Naive thymus-derived CD8-positive, alpha-beta T cell (primary cell): ENCODE results near the gene ZNRF4. TPM values are rescaled to one million over a fixed set of nuclear protein-coding genes. Genes with fewer than 3 reads are reported as not detected.

Experiments used
- ATAC-seq, 2 donors: fragments of 150-1000 bp; cut with Tn5 transposase in 1 of 2; sonication (Bioruptor Pico), chemical (Tn5 transposase) in 1 of 2; 1 replicate in 1 of 2; 2 replicates in 1 of 2; pipeline ENCODE4 v1.10.0; 2021; ENCODE audit warnings: mild to moderate bottlenecking in 2 of 2, moderate library complexity in 2 of 2
- POLR2A ChIA-PET: fragments of 350-600 bp; sonication (Branson Sonifier 250); formaldehyde crosslinking; loops from one replicate; lab custom pipeline; 2021; ENCODE audit warnings: antibody characterized with exemption; lab: Charles Lee
- DNase-seq, 10 donors: peaks; one replicate each; pipeline versions ENCODE4 v3.0.0 to v3.0.0-alpha.2; 2020 to 2022
- H3K27ac Mint-ChIP-seq, 10 donors: one replicate each; pipeline ENCODE4 v1.8.0; 2020 to 2022; ENCODE audit warnings: mild to moderate bottlenecking in 10 of 10, mixed read lengths in 10 of 10, moderate library complexity in 4 of 10, inconsistent platforms in 1 of 10
- H3K27me3 Mint-ChIP-seq, 5 donors: one replicate each; pipeline ENCODE4 v1.8.0; 2021 to 2022; ENCODE audit warnings: mixed read lengths in 5 of 5
- H3K36me3 Mint-ChIP-seq, 3 donors: one replicate each; pipeline ENCODE4 v1.8.0; 2020 to 2022; ENCODE audit warnings: mixed read lengths in 3 of 3, mild to moderate bottlenecking in 2 of 3, inconsistent platforms in 1 of 3
- H3K4me1 Mint-ChIP-seq, 4 donors: one replicate each; pipeline ENCODE4 v1.8.0; 2021 to 2022; ENCODE audit warnings: mixed read lengths in 4 of 4
- H3K4me3 Mint-ChIP-seq, 10 donors: one replicate each; pipeline ENCODE4 v1.8.0; 2020 to 2022; ENCODE audit warnings: mild to moderate bottlenecking in 10 of 10, mixed read lengths in 10 of 10, moderate library complexity in 6 of 10, inconsistent platforms in 1 of 10
- H3K9me3 Mint-ChIP-seq, 9 donors: one replicate each; pipeline ENCODE4 v1.8.0; 2020 to 2022; ENCODE audit warnings: mixed read lengths in 9 of 9, mild to moderate bottlenecking in 3 of 9, inconsistent platforms in 1 of 9, moderate library complexity in 1 of 9
- polyA plus RNA-seq, 3 donors: library from polyadenylated mRNA; unstranded; fragments of 300-500 nt; fragmentation: Illumina TruSeq; gene quantifications; one replicate each; pipeline ENCODE4 v1.2.3, GENCODE V29; 2021
- total RNA-seq, 8 experiments: library from RNA in 2 of 8; stranded (reverse) in 2 of 8; gene quantifications; one replicate each; pipeline ENCODE4 v1.2.3 and lab custom pipeline; 2021 to 2026

ZNRF4 gene
- total and polyA plus RNA-seq, 5 experiments from 2014 or later: not detected

GRCh38 chr19:5498830-5499550, 43.8 kb downstream of the ZNRF4 start:
- Mint-ChIP-seq H3K4me1 (peaks cover 0 to 1% (median 0%) of the 10 kb centered on the region in 4 donors), H3K27me3 (peaks cover 20 to 58% (median 40%) of the 10 kb centered on the region in 5 donors), H3K36me3 (peaks cover 7 to 23% (median 17%) of the 10 kb centered on the region in 3 donors), H3K4me3 (no peak overlapping the region), H3K27ac (no peak overlapping the region), H3K9me3 (peaks cover 4 to 41% (median 24%) of the 10 kb centered on the region in 9 donors)
- ATAC-seq (no peak), DNase-seq (no peak)
- POLR2A ChIA-PET: no interaction called here

- H3K27me3 Mint-ChIP-seq: peaks cover 12 to 46% (median 21%) of the 10 kb centered on the region in 5 donors
- peak overlapping the region in 1 of 10 donors; percentile 15 for H3K4me3 Mint-ChIP-seq
- ATAC-seq (no peak), DNase-seq (no peak)
- no peak overlapping the region for H3K27ac Mint-ChIP-seq
- POLR2A ChIA-PET: no interaction called here
- H3K9me3 Mint-ChIP-seq: peaks cover 4 to 49% (median 33%) of the 10 kb centered on the region in 9 donors
- no peaks in the 10 kb centered on the region for H3K4me1 Mint-ChIP-seq
- H3K36me3 Mint-ChIP-seq: peaks cover 9 to 28% (median 17%) of the 10 kb centered on the region in 3 donors
These were observed 46.7 kb downstream of the ZNRF4 start for GRCh38 chr19:5501907-5502306.

- ATAC-seq (no peak), DNase-seq (no peak)
- Mint-ChIP-seq H3K4me1 (no peaks in the 10 kb centered on the region), H3K36me3 (peaks cover 7 to 28% (median 17%) of the 10 kb centered on the region in 3 donors), H3K4me3 (no peak overlapping the region), H3K9me3 (peaks cover 4 to 49% (median 33%) of the 10 kb centered on the region in 9 donors), H3K27ac (no peak overlapping the region), H3K27me3 (peaks cover 0 to 33% (median 11%) of the 10 kb centered on the region in 5 donors)
- POLR2A ChIA-PET: no interaction called here
These were observed 48.4 kb downstream of the ZNRF4 start for GRCh38 chr19:5503598-5503997.

GRCh38 chr19:5504114-5504513, 48.9 kb downstream of the ZNRF4 start:
- Mint-ChIP-seq H3K4me3 (no peak overlapping the region), H3K4me1 (no peaks in the 10 kb centered on the region), H3K27me3 (peaks cover 0 to 31% (median 11%) of the 10 kb centered on the region in 5 donors), H3K9me3 (peaks cover 4 to 49% (median 33%) of the 10 kb centered on the region in 9 donors), H3K36me3 (peaks cover 7 to 28% (median 17%) of the 10 kb centered on the region in 3 donors), H3K27ac (peak overlapping the region in 1 of 10 donors; percentile 35)
- ATAC-seq (no peak), DNase-seq (no peak)
- POLR2A ChIA-PET: no interaction called here

Other genes starting within 250 kb of the ZNRF4 start
- 10 to 100 TPM in 1 of 2 experiments, 1 to 10 TPM in 1; 8.9 to 11.6 TPM for gene PTPRS, start 114.6 kb upstream of the ZNRF4 start, total RNA-seq
- gene PTPRS, start 114.6 kb upstream of the ZNRF4 start, polyA plus RNA-seq: 1 to 10 TPM in 1 of 3 donors, under 1 TPM in 2; 0.10 to 1.5 (median 0.88) TPM
- gene TINCR, start 112.5 kb downstream of the ZNRF4 start, total RNA-seq: 1 to 10 TPM; 2.2 to 2.3 TPM
- under 1 TPM in 1 of 3 donors, not detected in 2; 0.09 TPM for gene TINCR, start 112.5 kb downstream of the ZNRF4 start, polyA plus RNA-seq
- gene SAFB2, start 167.4 kb downstream of the ZNRF4 start, total RNA-seq: 100 to 1,000 TPM; 218 to 221 TPM
- gene SAFB2, start 167.4 kb downstream of the ZNRF4 start, polyA plus RNA-seq: 10 to 100 TPM; 25.8 to 47.4 (median 28.7) TPM
- gene SAFB, start 167.7 kb downstream of the ZNRF4 start, total RNA-seq: 100 to 1,000 TPM; 188 to 191 TPM
- gene SAFB, start 167.7 kb downstream of the ZNRF4 start, polyA plus RNA-seq: 100 to 1,000 TPM in 1 of 3 donors, 10 to 100 TPM in 2; 28.6 to 135 (median 59.3) TPM
- gene MICOS13, start 225.1 kb downstream of the ZNRF4 start, total RNA-seq: 10 to 100 TPM; 40.1 to 40.6 TPM
- 100 to 1,000 TPM in 2 of 3 donors, 10 to 100 TPM in 1; 95.5 to 110 (median 102) TPM for gene MICOS13, start 225.1 kb downstream of the ZNRF4 start, polyA plus RNA-seq
- gene HSD11B1L, start 225.6 kb downstream of the ZNRF4 start, total RNA-seq: 1 to 10 TPM; 2.8 to 4.1 TPM
- 1 to 10 TPM; 5.5 to 6.0 (median 5.7) TPM for gene HSD11B1L, start 225.6 kb downstream of the ZNRF4 start, polyA plus RNA-seq
- 1,000 to 10,000 TPM; 1,442 to 1,445 TPM for gene RPL36, start 234.9 kb downstream of the ZNRF4 start, total RNA-seq
- 1,000 to 10,000 TPM; 2,357 to 2,883 (median 2,631) TPM for gene RPL36, start 234.9 kb downstream of the ZNRF4 start, polyA plus RNA-seq